GM03348 (cell line): ENCODE data around the gene MARVELD3.

Source experiments
- DNase-seq: peaks from one replicate; pipeline ENCODE4 v3.0.0; 2012; ENCODE audit warnings: low spot score

The MARVELD3 gene

GRCh38 chr16:71623597-71623996, 2.4 kb upstream of the MARVELD3 start:
- no peak for DNase-seq

- no peak for DNase-seq
Measured at GRCh38 chr16:71625113-71625850, 702 bp upstream of the MARVELD3 start.

- DNase-seq, result peak; percentile 40
Measured at GRCh38 chr16:71626858-71627213, 852 bp downstream of the MARVELD3 start.

- no peak for DNase-seq
Measured at GRCh38 chr16:71627731-71628181, 1.8 kb downstream of the MARVELD3 start.

GRCh38 chr16:71628810-71629209, 2.8 kb downstream of the MARVELD3 start:
- no peak for DNase-seq

- DNase-seq, result no peak
Measured at GRCh38 chr16:71629278-71630016, 3.5 kb downstream of the MARVELD3 start.

- no peak for DNase-seq
Measured at GRCh38 chr16:71630808-71631207, 4.8 kb downstream of the MARVELD3 start.

GRCh38 chr16:71631776-71632175, 5.8 kb downstream of the MARVELD3 start:
- no peak for DNase-seq

GRCh38 chr16:71635632-71636031, 9.6 kb downstream of the MARVELD3 start:
- no peak for DNase-seq

- DNase-seq, result peak; percentile 24
Measured at GRCh38 chr16:71637398-71637797, 11.4 kb downstream of the MARVELD3 start.

- DNase-seq, result peak; percentile 39
Measured at GRCh38 chr16:71645450-71645849, 19.5 kb downstream of the MARVELD3 start.

GRCh38 chr16:71647391-71647790, 21.4 kb downstream of the MARVELD3 start:
- no peak for DNase-seq

- DNase-seq, result no peak
Measured at GRCh38 chr16:71648162-71648561, 22.2 kb downstream of the MARVELD3 start.

- DNase-seq, result peak; percentile 29
Measured at GRCh38 chr16:71648921-71649320, 22.9 kb downstream of the MARVELD3 start.

- DNase-seq, result no peak
Measured at GRCh38 chr16:71649704-71650103, 23.7 kb downstream of the MARVELD3 start.

GRCh38 chr16:71658771-71659170, 32.8 kb downstream of the MARVELD3 start:
- no peak for DNase-seq

GRCh38 chr16:71659471-71659870, 33.5 kb downstream of the MARVELD3 start:
- no peak for DNase-seq

- DNase-seq, result no peak
Measured at GRCh38 chr16:71666264-71666663, 40.3 kb downstream of the MARVELD3 start.

- DNase-seq, result no peak
Measured at GRCh38 chr16:71666928-71667707, 41.1 kb downstream of the MARVELD3 start.

- no peak for DNase-seq
Measured at GRCh38 chr16:71669926-71670536, 44.0 kb downstream of the MARVELD3 start.

- DNase-seq, result no peak
Measured at GRCh38 chr16:71670537-71670936, 44.6 kb downstream of the MARVELD3 start.

GRCh38 chr16:71671165-71671564, 45.2 kb downstream of the MARVELD3 start:
- no peak for DNase-seq
